ENCODE data around the gene RSPH10B2.
"Not testable (repeated sequence)": the region's sequence is repeated elsewhere in the genome, so short reads cannot be mapped to it uniquely, and the experiment has no call there.

RSPH10B2 gene

DNA sequence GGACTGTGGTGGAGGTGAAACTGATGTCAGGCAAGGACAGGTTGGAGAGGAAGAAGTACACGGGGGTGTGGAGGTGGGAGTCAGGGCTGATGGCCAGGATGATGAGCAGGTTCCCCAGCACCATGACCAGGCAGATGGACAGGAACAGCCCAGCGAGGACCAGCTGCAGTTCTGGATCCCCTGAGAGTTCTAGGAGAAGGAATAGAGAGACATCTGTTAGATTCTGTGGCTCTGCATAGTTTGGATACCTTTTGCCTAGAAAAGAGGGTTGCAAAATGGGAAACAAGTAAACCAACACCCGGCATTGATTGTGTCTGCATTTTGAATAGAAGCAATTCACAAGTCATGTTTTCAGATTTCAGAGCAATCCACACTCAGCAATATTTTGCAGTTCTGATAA, 81.6 kb downstream of the RSPH10B2 start:
- H3K14ac ChIP-seq (ENCODE audit: low read length); H3K4me1 ChIP-seq (ENCODE audit: control insufficient read depth in 2 of 2, insufficient read depth in 1 of 2, low read depth in 1 of 2, low read length in 2 of 2); H3K4me2 ChIP-seq (ENCODE audit: insufficient read depth, low read length, poor library complexity, severe bottlenecking); H3K36me3 ChIP-seq (replicated peaks in 1 of 2; ENCODE audit: control insufficient read depth in 2 of 2, insufficient read depth in 2 of 2, low read length in 2 of 2); H2AK5ac ChIP-seq (ENCODE audit: low read depth, low read length); DNase-seq (ENCODE audit: low spot score); H2AFZ ChIP-seq (ENCODE audit: low read length); H2BK120ac ChIP-seq (ENCODE audit: low read depth, low read length); H3K27me3 ChIP-seq (ENCODE audit: control insufficient read depth in 3 of 3, insufficient read depth in 3 of 3, low read depth in 1 of 3, low read length in 3 of 3); H4K91ac ChIP-seq (ENCODE audit: low read depth, low read length, poor library complexity); H3K9me3 ChIP-seq (replicated peaks in 1 of 2; ENCODE audit: control insufficient read depth in 2 of 2, insufficient read depth in 1 of 2, low read depth in 1 of 2, low read length in 2 of 2); H3K4ac ChIP-seq (ENCODE audit: low read length); H2BK15ac ChIP-seq (ENCODE audit: low read length); H2BK12ac ChIP-seq (ENCODE audit: low read length); H3K4me3 ChIP-seq (ENCODE audit: low read length in 2 of 2); H3K27ac ChIP-seq (replicated peaks; ENCODE audit: low read length); H3K18ac ChIP-seq (ENCODE audit: low read length); H4K8ac ChIP-seq (ENCODE audit: low read depth, low read length); H3K9ac ChIP-seq (ENCODE audit: low read depth, low read length, poor library complexity); H3K23ac ChIP-seq (ENCODE audit: low read depth, low read length, poor library complexity); H3K79me1 ChIP-seq (ENCODE audit: low read depth, low read length); H2BK5ac ChIP-seq (ENCODE audit: low read length): not testable (repeated sequence)
- no CpG with 5 or more reads among the region's 3 CpGs for WGBS, 2 donors (ENCODE audit: extremely low coverage in 2 of 2, insufficient read length in 2 of 2, insufficient replicate concordance in 1 of 2)

DNA sequence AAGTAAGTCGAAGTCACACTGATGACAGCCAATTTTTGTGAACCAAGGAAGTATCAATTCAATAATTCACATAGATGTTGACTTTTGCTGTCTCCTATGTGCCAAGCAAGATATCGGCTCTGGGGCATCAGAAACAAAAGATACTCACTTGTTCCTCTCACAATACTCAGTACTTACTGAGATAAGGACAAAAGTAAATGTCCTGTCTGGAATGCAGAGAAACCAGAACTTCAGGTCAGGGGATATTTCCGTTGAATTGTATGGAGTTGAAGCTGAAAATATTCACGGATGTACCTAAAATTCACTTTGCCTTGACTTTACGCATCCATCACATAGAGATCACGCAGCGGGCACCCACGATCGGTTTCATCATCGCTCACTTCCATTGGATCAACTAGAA, 83.2 kb downstream of the RSPH10B2 start:
- H4K8ac ChIP-seq (ENCODE audit: low read depth, low read length); H4K91ac ChIP-seq (ENCODE audit: low read depth, low read length, poor library complexity); H2BK5ac ChIP-seq (ENCODE audit: low read length); H2BK120ac ChIP-seq (ENCODE audit: low read depth, low read length); H3K23ac ChIP-seq (ENCODE audit: low read depth, low read length, poor library complexity); DNase-seq (ENCODE audit: low spot score); H3K9ac ChIP-seq (ENCODE audit: low read depth, low read length, poor library complexity); H3K4me1 ChIP-seq (ENCODE audit: control insufficient read depth in 2 of 2, insufficient read depth in 1 of 2, low read depth in 1 of 2, low read length in 2 of 2); H3K4me2 ChIP-seq (ENCODE audit: insufficient read depth, low read length, poor library complexity, severe bottlenecking); H3K4ac ChIP-seq (ENCODE audit: low read length); H3K79me1 ChIP-seq (ENCODE audit: low read depth, low read length); H2AK5ac ChIP-seq (ENCODE audit: low read depth, low read length); H3K18ac ChIP-seq (ENCODE audit: low read length); H3K27ac ChIP-seq (replicated peaks; ENCODE audit: low read length); H3K4me3 ChIP-seq (ENCODE audit: low read length in 2 of 2); H3K14ac ChIP-seq (ENCODE audit: low read length); H3K27me3 ChIP-seq (ENCODE audit: control insufficient read depth in 3 of 3, insufficient read depth in 3 of 3, low read depth in 1 of 3, low read length in 3 of 3); H2BK12ac ChIP-seq (ENCODE audit: low read length); H3K36me3 ChIP-seq (replicated peaks in 1 of 2; ENCODE audit: control insufficient read depth in 2 of 2, insufficient read depth in 2 of 2, low read length in 2 of 2); H2AFZ ChIP-seq (ENCODE audit: low read length); H3K9me3 ChIP-seq (replicated peaks in 1 of 2; ENCODE audit: control insufficient read depth in 2 of 2, insufficient read depth in 1 of 2, low read depth in 1 of 2, low read length in 2 of 2); H2BK15ac ChIP-seq (ENCODE audit: low read length): not testable (repeated sequence)
- WGBS, 2 donors (ENCODE audit: extremely low coverage in 2 of 2, insufficient read length in 2 of 2, insufficient replicate concordance in 1 of 2), result no CpG with 5 or more reads among the region's 10 CpGs

DNA sequence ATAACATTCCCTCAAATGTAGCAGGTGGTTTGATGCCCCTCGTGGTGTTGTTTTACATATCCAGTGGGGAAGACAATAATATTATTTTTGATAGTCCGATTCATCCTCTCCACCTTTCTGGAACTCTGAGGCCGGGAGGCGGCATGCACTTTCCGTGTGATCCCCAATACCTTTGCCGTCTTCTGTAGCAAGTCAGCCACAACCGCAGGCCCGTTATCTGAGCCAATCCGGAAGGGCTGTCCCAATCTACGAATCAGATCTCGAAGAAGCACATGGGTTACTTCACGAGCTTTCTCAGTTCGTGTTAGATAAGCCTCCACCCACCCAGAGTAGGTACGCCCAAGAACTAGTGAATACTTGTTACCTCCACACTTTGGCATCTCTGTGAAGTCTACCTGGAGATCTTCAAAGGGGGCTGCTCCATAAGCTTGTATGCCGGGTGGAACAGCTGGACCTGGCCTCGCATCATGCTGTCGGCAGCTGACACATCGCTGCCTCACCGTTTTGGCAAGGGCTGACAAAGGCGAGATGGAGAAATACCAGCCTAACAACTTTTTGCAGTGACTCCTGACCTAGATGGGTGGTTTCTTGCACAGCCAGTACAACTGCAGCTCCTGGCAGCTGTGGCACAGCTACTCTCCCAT, 88.5 kb downstream of the RSPH10B2 start:
- not testable (repeated sequence) for H3K27me3 ChIP-seq (ENCODE audit: control insufficient read depth in 3 of 3, insufficient read depth in 3 of 3, low read depth in 1 of 3, low read length in 3 of 3); H3K4me2 ChIP-seq (ENCODE audit: insufficient read depth, low read length, poor library complexity, severe bottlenecking); H3K23ac ChIP-seq (ENCODE audit: low read depth, low read length, poor library complexity); H3K27ac ChIP-seq (replicated peaks; ENCODE audit: low read length); H2BK120ac ChIP-seq (ENCODE audit: low read depth, low read length); H3K18ac ChIP-seq (ENCODE audit: low read length); H3K9me3 ChIP-seq (replicated peaks in 1 of 2; ENCODE audit: control insufficient read depth in 2 of 2, insufficient read depth in 1 of 2, low read depth in 1 of 2, low read length in 2 of 2); H2AFZ ChIP-seq (ENCODE audit: low read length); H4K8ac ChIP-seq (ENCODE audit: low read depth, low read length); H2BK15ac ChIP-seq (ENCODE audit: low read length); H3K4ac ChIP-seq (ENCODE audit: low read length); H3K14ac ChIP-seq (ENCODE audit: low read length); H2AK5ac ChIP-seq (ENCODE audit: low read depth, low read length); H2BK5ac ChIP-seq (ENCODE audit: low read length); H3K79me1 ChIP-seq (ENCODE audit: low read depth, low read length); DNase-seq (ENCODE audit: low spot score); H4K91ac ChIP-seq (ENCODE audit: low read depth, low read length, poor library complexity); H3K9ac ChIP-seq (ENCODE audit: low read depth, low read length, poor library complexity); H3K36me3 ChIP-seq (replicated peaks in 1 of 2; ENCODE audit: control insufficient read depth in 2 of 2, insufficient read depth in 2 of 2, low read length in 2 of 2); H2BK12ac ChIP-seq (ENCODE audit: low read length); H3K4me3 ChIP-seq (ENCODE audit: low read length in 2 of 2); H3K4me1 ChIP-seq (ENCODE audit: control insufficient read depth in 2 of 2, insufficient read depth in 1 of 2, low read depth in 1 of 2, low read length in 2 of 2)
- WGBS, 2 donors (ENCODE audit: extremely low coverage in 2 of 2, insufficient read length in 2 of 2, insufficient replicate concordance in 1 of 2), result no CpG with 5 or more reads among the region's 20 CpGs

DNA sequence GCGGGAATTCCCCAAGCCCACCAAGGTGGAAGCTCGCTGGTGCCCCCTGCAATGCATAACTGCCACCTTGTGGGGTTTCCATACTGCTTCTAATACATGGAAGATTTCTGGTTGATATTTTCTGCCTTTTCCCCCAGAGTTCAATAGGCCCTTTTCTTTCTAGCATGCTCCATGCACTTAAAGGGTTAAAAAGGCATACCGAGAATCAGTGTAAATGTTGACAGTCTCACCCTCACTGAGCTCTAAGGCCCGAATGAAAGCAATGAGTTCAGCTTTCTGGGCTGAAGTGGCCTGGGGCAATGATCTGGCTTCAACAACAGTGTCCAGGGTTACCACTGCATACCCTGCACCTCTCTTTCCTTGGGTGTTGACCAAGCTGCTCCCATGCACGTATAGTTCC, 89.2 kb downstream of the RSPH10B2 start:
- not testable (repeated sequence) for H3K4me1 ChIP-seq (ENCODE audit: control insufficient read depth in 2 of 2, insufficient read depth in 1 of 2, low read depth in 1 of 2, low read length in 2 of 2); H3K4me3 ChIP-seq (ENCODE audit: low read length in 2 of 2); H3K9me3 ChIP-seq (replicated peaks in 1 of 2; ENCODE audit: control insufficient read depth in 2 of 2, insufficient read depth in 1 of 2, low read depth in 1 of 2, low read length in 2 of 2); H3K23ac ChIP-seq (ENCODE audit: low read depth, low read length, poor library complexity); H4K91ac ChIP-seq (ENCODE audit: low read depth, low read length, poor library complexity); H3K27me3 ChIP-seq (ENCODE audit: control insufficient read depth in 3 of 3, insufficient read depth in 3 of 3, low read depth in 1 of 3, low read length in 3 of 3); H2BK120ac ChIP-seq (ENCODE audit: low read depth, low read length); H3K79me1 ChIP-seq (ENCODE audit: low read depth, low read length); H2BK15ac ChIP-seq (ENCODE audit: low read length); DNase-seq (ENCODE audit: low spot score); H3K9ac ChIP-seq (ENCODE audit: low read depth, low read length, poor library complexity); H2AFZ ChIP-seq (ENCODE audit: low read length); H2BK12ac ChIP-seq (ENCODE audit: low read length); H3K4me2 ChIP-seq (ENCODE audit: insufficient read depth, low read length, poor library complexity, severe bottlenecking); H2AK5ac ChIP-seq (ENCODE audit: low read depth, low read length); H3K27ac ChIP-seq (replicated peaks; ENCODE audit: low read length); H2BK5ac ChIP-seq (ENCODE audit: low read length); H3K36me3 ChIP-seq (replicated peaks in 1 of 2; ENCODE audit: control insufficient read depth in 2 of 2, insufficient read depth in 2 of 2, low read length in 2 of 2); H3K18ac ChIP-seq (ENCODE audit: low read length); H3K4ac ChIP-seq (ENCODE audit: low read length); H4K8ac ChIP-seq (ENCODE audit: low read depth, low read length); H3K14ac ChIP-seq (ENCODE audit: low read length)
- no CpG with 5 or more reads among the region's 5 CpGs for WGBS, 2 donors (ENCODE audit: extremely low coverage in 2 of 2, insufficient read length in 2 of 2, insufficient replicate concordance in 1 of 2)

All from neuronal stem cell (in vitro differentiated cells).